T-helper 22 cell (primary cell): Measurements from ENCODE around the gene SPEF1.
"Not testable (repeated sequence)": the region's sequence is repeated elsewhere in the genome, so short reads cannot be mapped to it uniquely, and the experiment has no call there.

ENCODE experiments used
- DNase-seq: peaks from one replicate; pipeline ENCODE4 v3.0.0-alpha.2; 2020; ENCODE audit warnings: low read depth

Gene SPEF1

GRCh38 chr20:3808544-3808943 is 27.3 kb upstream of the SPEF1 start:
- DNase-seq: no peak

- no peak for DNase-seq
Observed at GRCh38 chr20:3804781-3805180, 23.5 kb upstream of the SPEF1 start.

- no peak for DNase-seq
Observed at GRCh38 chr20:3804254-3804751, 23.1 kb upstream of the SPEF1 start.

GRCh38 chr20:3803854-3804253 is 22.6 kb upstream of the SPEF1 start:
- DNase-seq: no peak

GRCh38 chr20:3803289-3803688 is 22.0 kb upstream of the SPEF1 start:
- no peak for DNase-seq

GRCh38 chr20:3802524-3803239 is 21.4 kb upstream of the SPEF1 start:
- DNase-seq: no peak

- no peak for DNase-seq
Observed at GRCh38 chr20:3801846-3802245, 20.6 kb upstream of the SPEF1 start.

GRCh38 chr20:3801299-3801698 is 20.1 kb upstream of the SPEF1 start:
- no peak for DNase-seq

- DNase-seq: no peak
Observed at GRCh38 chr20:3800878-3801260, 19.6 kb upstream of the SPEF1 start.

GRCh38 chr20:3800256-3800877 is 19.1 kb upstream of the SPEF1 start:
- no peak for DNase-seq

- DNase-seq: no peak
Observed at GRCh38 chr20:3798908-3799248, 17.6 kb upstream of the SPEF1 start.

- DNase-seq: no peak
Observed at GRCh38 chr20:3798373-3798768, 17.1 kb upstream of the SPEF1 start.

GRCh38 chr20:3797592-3798372 is 16.5 kb upstream of the SPEF1 start:
- peak; percentile 48 for DNase-seq

- no peak for DNase-seq
Observed at GRCh38 chr20:3797226-3797545, 15.9 kb upstream of the SPEF1 start.

- DNase-seq: no peak
Observed at GRCh38 chr20:3796477-3797225, 15.4 kb upstream of the SPEF1 start.

- peak; percentile 82 for DNase-seq
Observed at GRCh38 chr20:3795511-3796468, 14.5 kb upstream of the SPEF1 start, which contains the start of gene CDC25B. Gene CDC25B, plus strand, starts transcription at chr20:3796310. Its CDS starts 222 bp downstream, at chr20:3796532.

GRCh38 chr20:3794701-3795420 is 13.6 kb upstream of the SPEF1 start:
- no peak for DNase-seq

GRCh38 chr20:3794168-3794567 is 12.9 kb upstream of the SPEF1 start:
- not testable (repeated sequence) for DNase-seq

GRCh38 chr20:3789201-3789600 is 8.0 kb upstream of the SPEF1 start:
- DNase-seq: not testable (repeated sequence)

GRCh38 chr20:3788685-3789155 is 7.5 kb upstream of the SPEF1 start:
- no peak for DNase-seq
